GM21390 (cell line): ENCODE data around the gene HEXIM1.
A peak's percentile ranks its signal among the peaks of the same experiment; 100 is the strongest.

Source experiments
- ATAC-seq: cut with Tn5 transposase; IDR thresholded peaks from one replicate; pipeline ENCODE4 v1.9.1; 2021; ENCODE audit not compliant: unreplicated experiment

Gene HEXIM1

GRCh38 chr17:45168991-45169752, 20.9 kb downstream of the HEXIM1 start:
- no peak for ATAC-seq

DNA sequence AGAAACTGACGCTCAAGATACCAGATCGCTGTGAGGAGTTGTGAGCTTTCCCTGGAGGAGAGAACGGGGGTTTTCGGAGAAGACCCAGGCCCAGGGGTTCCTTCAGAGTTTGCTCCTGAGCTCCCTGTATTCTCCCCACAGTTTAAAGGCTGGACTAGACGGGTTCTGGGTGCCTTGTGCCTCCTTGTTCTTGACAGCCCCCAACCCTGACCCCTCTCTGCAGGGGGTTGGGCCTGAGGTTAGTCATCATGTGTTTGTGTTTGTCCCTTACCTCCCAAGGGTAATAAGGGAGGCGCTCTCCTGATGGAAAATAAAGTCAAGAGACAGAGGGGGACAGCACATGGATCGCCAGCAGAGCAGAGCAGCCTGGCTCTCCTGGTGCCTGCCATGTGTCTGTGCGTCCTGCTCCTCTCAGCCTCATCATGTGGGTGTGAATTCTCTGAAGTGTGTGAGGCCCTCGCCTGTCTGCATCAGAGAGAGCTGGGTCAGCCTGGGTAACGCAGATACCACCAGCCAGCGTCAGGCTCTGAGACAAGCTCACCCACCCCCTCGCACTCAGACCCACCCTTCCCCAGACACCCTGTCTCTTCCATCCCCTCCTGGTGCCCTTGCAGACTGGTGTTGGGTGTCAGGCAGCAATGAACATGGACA, 22.1 kb downstream of the HEXIM1 start:
- ATAC-seq: no peak

GRCh38 chr17:45170931-45171337, 22.7 kb downstream of the HEXIM1 start:
- no peak for ATAC-seq

DNA sequence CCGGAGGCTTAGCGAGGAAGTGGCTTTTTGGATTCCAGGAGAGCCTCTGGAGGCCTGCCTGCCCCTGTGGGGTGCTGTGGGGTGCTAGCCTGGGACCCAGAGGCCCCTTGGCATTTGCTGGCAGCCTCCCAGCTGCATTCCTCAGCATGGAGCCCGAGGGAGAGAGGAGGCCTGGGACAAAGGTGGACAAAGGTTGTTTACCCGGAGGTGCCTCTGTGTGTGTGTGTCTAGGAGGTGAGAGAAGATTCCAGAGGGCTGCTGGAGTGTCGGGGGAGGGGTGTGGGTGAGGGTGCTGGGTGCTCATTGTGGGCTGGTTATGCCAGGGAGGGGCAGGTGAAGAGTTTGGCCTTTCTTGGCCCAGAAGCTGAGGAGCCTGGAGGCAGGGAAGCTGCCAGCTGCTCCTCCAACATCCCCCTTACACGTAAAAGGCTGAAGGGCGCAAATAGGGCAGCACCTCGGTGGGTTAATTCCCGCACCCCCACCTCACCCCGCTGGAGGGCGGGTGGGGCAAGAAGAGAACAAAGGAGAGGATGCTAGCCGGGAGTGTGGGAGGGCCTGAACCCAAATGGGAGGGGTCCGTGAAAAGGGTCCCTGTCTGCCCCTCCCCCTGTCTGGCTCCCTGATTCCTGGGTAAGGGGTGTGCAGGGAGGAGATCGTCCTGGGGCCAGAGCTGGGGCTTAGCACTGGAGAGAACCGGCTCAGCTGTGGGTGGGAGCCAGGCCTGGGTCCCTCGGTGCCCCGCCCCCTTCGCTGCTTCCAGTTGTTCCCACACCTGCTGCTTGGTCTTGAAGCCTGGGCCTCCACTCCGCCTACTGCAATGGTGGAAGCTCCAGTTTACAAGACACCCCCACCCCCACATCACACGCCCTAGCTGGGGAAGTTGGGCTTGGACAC, 23.3 kb downstream of the HEXIM1 start:
- no peak for ATAC-seq

DNA sequence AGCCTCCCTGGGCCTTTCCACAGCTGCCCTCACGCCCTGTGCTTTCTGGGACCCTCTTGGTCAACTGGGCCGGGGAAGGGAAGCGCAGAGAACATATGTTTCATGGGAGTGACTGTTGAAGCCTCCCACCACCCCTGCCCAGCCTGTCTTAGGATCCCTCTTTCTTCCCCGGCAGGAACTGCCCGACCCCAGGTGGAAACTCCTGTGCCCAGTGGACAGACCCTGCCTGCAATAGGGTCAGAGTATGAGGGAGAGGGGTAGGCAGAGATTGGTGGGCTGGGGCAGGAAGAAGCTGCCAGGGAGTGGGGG, 23.9 kb downstream of the HEXIM1 start:
- no peak for ATAC-seq

DNA sequence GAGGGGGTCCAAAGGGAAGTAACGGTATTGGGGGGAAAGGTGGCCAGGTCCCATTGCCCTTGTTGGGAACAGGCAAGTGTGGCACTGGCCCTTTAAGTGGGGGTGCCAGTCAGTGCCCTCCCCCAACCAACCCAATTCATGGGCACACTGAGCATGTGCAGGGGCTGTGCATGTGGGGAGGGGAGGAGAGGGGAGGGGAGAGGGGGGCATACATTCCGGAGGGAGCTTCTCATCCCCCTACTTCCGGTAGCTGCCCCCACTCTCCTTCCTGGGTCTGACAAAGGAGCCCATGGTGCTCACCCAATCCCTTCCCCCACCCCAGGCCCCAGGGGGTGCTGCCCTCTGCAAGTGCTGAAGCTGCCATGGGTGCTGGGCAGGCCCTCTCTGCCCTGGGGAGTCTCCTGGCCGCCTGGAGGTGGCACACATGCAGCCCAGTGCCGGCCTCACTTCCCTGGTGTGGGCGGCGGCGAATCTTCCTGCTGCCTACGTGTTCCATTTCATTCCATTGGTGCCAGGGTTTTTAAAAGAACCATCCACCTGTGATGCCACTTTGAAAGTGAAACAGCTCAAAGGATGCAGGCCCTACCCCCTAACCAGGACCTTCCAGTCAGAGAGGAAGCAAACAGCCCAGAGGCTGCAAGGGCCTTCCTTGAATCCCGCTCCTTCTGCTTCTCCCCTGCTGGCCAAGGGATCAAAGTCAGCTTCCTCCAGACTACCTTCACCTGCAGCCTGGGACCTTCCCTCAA, 24.4 kb downstream of the HEXIM1 start:
- no peak for ATAC-seq

GRCh38 chr17:45175759-45176115, 27.5 kb downstream of the HEXIM1 start:
- no peak for ATAC-seq

GRCh38 chr17:45177563-45177962, 29.3 kb downstream of the HEXIM1 start:
- ATAC-seq: no peak

GRCh38 chr17:45184144-45184543, 35.9 kb downstream of the HEXIM1 start:
- no peak for ATAC-seq

DNA sequence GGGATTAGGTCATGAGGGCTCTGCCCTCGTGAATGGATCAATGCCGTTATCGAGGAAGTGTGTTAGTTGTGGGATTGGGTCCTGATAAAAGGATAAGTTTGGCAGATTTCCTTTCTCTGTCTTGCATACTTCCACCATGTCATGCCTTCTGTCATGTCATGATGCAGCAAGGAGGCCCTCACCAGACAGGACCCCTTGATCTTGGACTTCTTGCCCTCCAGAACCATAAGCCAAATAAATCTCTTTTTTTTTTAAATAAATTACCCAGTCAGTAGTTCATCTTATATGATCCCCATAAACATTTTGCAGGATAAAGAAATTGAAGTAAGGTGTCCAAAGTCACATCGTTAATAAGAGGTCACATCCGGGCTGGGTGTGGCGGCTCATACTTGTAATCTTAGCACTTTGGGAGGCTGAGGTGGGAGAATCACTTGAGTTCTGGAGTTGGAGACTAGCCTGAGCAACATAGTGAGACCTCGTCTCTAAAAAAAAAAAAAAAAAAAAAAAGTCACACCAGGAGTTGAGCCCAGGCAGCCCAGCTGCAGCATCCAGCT, 38.6 kb downstream of the HEXIM1 start:
- ATAC-seq: no peak

DNA sequence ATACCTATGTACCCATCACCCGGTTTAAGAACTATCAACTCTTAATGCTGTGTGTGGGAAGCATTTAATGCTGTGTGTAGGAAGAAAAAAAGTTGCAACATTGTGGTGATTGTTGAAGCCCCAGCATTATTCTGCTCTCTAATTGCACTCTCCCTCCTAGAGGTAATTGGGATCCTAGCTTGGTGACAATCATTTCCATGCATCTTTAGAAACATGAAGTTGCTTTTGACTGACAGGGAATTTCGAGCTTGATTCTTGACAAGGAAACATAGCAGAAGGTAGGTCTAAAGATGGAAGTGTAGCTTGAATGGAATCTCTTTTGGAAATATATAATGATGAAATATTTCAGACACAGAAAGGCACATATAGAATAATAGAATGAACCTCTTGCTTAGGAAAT, 40.7 kb downstream of the HEXIM1 start:
- ATAC-seq: no peak

DNA sequence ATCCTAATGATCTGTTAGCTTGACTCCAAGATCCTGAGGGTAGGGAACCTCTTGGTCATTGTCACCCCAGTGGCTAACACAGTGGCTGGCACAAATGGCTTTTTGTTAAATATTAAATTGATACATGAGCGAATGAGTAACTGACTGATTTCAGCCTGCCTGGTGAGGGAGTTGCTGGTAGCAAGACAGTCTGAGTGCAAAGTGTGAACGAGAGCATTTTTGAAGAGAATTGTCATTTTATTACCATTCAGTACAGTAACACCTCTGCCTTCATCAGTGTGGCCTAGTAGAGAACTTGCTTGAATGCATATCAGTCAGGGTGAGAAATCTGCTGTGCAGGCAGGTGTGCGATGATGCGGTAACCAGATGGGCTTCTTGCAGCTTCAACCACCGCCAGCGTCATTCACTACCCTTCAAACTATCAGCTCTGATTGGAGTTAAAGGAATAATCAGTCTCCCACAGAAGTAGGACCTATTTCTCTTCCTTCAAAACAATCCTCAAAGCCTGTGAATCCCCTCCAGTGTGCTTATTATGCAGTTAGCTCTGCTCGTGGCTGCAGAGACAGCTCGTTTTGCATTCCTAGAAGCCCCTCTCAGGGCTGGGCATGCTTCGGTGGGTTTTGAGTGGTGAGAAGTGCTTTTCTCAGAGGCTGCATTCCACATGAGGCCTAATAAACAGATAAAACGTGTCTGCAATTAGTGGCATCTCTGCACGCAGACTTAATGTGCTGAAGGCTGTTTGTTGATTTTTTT, 42.4 kb downstream of the HEXIM1 start:
- ATAC-seq: no peak

GRCh38 chr17:45195424-45195823, 47.1 kb downstream of the HEXIM1 start:
- ATAC-seq: no peak

DNA sequence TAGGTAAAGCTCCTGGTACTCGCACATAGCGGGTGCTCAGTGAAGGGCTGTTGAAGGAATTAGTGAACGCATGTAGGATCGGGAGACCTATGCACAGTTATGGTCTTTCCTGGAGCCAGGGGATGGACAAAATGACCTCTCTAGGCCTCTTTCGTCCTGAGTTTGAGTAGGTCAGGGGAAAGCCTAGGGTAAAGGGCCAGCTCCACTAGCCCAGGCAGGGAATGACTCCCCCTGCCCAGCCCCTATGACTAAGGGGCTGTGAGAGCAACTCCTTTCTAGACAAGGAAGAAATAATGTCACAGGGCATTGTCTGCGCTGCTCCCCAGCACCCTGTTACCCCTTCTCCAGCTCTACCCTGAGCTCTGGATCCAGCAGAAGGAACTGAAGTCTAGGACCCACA, 48.8 kb downstream of the HEXIM1 start:
- ATAC-seq: no peak

GRCh38 chr17:45197555-45198334, 49.5 kb downstream of the HEXIM1 start:
- peak; percentile 73 for ATAC-seq

DNA sequence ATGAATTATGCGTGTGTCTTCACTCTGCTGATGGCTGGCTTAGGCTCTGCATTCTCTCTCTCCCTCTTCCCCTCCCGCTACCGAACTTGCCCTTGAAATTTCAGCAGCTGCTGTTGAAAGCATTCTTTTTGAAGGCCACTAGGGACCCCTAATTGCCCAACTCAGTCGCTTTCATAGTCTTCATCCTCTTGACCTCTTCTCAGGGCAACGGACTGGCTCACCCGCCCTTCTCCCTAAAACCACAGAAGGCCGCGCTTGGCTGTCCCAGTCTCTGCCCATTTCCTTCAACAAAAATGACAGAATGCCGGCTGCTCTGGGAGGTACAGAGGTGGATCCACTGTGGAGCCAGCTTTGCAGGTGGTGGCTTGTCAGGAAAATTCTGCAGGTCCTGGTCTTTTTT, 52.4 kb downstream of the HEXIM1 start:
- ATAC-seq: no peak

GRCh38 chr17:45201457-45201856, 53.2 kb downstream of the HEXIM1 start:
- no peak for ATAC-seq
